K562 (cell line): Measurements from ENCODE around the gene STYXL1. TPM values are rescaled to one million over a fixed set of nuclear protein-coding genes. Genes with fewer than 3 reads are reported as not detected.

Experiments used
- ATAC-seq: fragments of 200-7000 bp; cut with Tn5 transposase; 3 replicates; pipeline ENCODE4 v1.9.1; 2020; ENCODE audit warnings: moderate library complexity
- BruUV-seq: library from RNA; stranded (reverse); fragments of 400-500 nt; replicated peaks from 2 replicates; lab custom pipeline; 2021; lab: Mats Ljungman, UMichigan
- CTCF ChIA-PET: fragments of 300-600 bp; formaldehyde crosslinking; extraction: SDS; loops from one replicate; lab custom pipeline; 2021; ENCODE audit warnings: low intra/inter-chr PET ratio; lab: Yijun Ruan, JAX
- POLR2A ChIA-PET: fragments of 300-600, 350-650 bp; sonication (Branson Sonifier 250); formaldehyde crosslinking; extraction: SDS; loops from one replicate; lab custom pipeline; 2021; ENCODE audit warnings: antibody characterized with exemption, inconsistent platforms; lab: Yijun Ruan, JAX
- DNase-seq, 4 experiments: peaks; one replicate each; pipeline versions ENCODE4 v3.0.0 to v3.0.0-alpha.2; 2011 to 2018; ENCODE audit warnings: low spot score in 3 of 4, mixed read lengths in 3 of 4; ENCODE audit errors: extremely low read depth in 1 of 4
- FAIRE-seq: peaks from 2 replicates; lab custom pipeline; 2011; peaks lifted over from hg19 to GRCh38; lab: Jason Lieb, UNC
- H2AFZ ChIP-seq: 2 replicates; pipeline ENCODE4 v1.6.0; 2011; ENCODE audit warnings: low read depth, low read length, control low read depth, inconsistent platforms
- H3K27ac ChIP-seq: fragments of 200-600 bp; 3 replicates; pipeline ENCODE4 v1.8.0; 2011; ENCODE audit warnings: low read depth, mild to moderate bottlenecking, control low read depth, inconsistent platforms, low read length, moderate library complexity, mixed read lengths; ENCODE audit errors: extremely low read depth
- H3K27me3 ChIP-seq, 2 experiments: fragments of 300-600 bp in 1 of 2; 2 replicates in 1 of 2; 3 replicates in 1 of 2; pipeline versions ENCODE4 v1.6.0 to v1.8.0; 2011; ENCODE audit warnings: inconsistent platforms in 2 of 2, low read length in 2 of 2, mild to moderate bottlenecking in 1 of 2, mixed read lengths in 1 of 2, moderate library complexity in 1 of 2; ENCODE audit not compliant: control insufficient read depth in 2 of 2, insufficient read depth in 2 of 2
- H3K36me3 ChIP-seq: fragments of 300-600 bp; 3 replicates; pipeline ENCODE4 v1.8.0; 2011; ENCODE audit warnings: mild to moderate bottlenecking, low read length, inconsistent platforms; ENCODE audit not compliant: control insufficient read depth, insufficient read depth
- H3K4me1 ChIP-seq, 2 experiments: fragments of 200-600 bp in 1 of 2; replicated peaks in 1 of 2; 2 replicates in 1 of 2; 3 replicates in 1 of 2; pipeline versions ENCODE4 v1.5.1 to v1.8.0; 2011; ENCODE audit warnings: inconsistent platforms in 2 of 2, low read length in 2 of 2, mild to moderate bottlenecking in 1 of 2, mixed read lengths in 1 of 2, moderate library complexity in 1 of 2; ENCODE audit not compliant: control insufficient read depth in 2 of 2, insufficient read depth in 2 of 2
- H3K4me2 ChIP-seq: 2 replicates; pipeline ENCODE4 v1.6.1; 2011; ENCODE audit warnings: low read length, control low read depth, inconsistent platforms, mixed read lengths; ENCODE audit not compliant: insufficient read depth
- H3K4me3 ChIP-seq: fragments of 200-600 bp; sonication (generic), shearing (Covaris generic); 2 replicates; pipeline ENCODE4 v1.5.1; 2016; ENCODE audit warnings: control low read depth, inconsistent platforms
- H3K79me2 ChIP-seq: fragments of 200-600 bp; 3 replicates; pipeline ENCODE4 v1.8.0; 2011; ENCODE audit warnings: low read length, inconsistent platforms; ENCODE audit not compliant: control insufficient read depth, insufficient read depth
- H3K9ac ChIP-seq, 2 experiments: 2 replicates each; pipeline versions ENCODE4 v1.6.0 to v1.6.1; 2011; ENCODE audit warnings: low read depth in 2 of 2, low read length in 2 of 2, control low read depth in 1 of 2, inconsistent platforms in 1 of 2, mild to moderate bottlenecking in 1 of 2, mixed read lengths in 1 of 2; ENCODE audit not compliant: insufficient read depth in 1 of 2
- H3K9me1 ChIP-seq: one replicate; pipeline ENCODE4 v1.6.0; 2011; ENCODE audit warnings: inconsistent platforms, mild to moderate bottlenecking, low read length, moderate library complexity; ENCODE audit not compliant: control insufficient read depth, insufficient read depth
- H3K9me3 ChIP-seq: replicated peaks from 2 replicates; pipeline ENCODE4 v1.5.1; 2011; ENCODE audit warnings: low read depth, low read length, inconsistent platforms; ENCODE audit not compliant: control insufficient read depth, insufficient read depth
- H4K20me1 ChIP-seq: replicated peaks from 2 replicates; pipeline ENCODE4 v1.6.1; 2011; ENCODE audit warnings: low read length, inconsistent platforms, mixed read lengths; ENCODE audit not compliant: control insufficient read depth, insufficient read depth
- CHD4 ChIP-seq: fragments of 200-600 bp; sonication (generic); IDR thresholded peaks from 3 replicates; pipeline ENCODE4 v1.6.1; 2012; ENCODE audit warnings: low read depth, mild to moderate bottlenecking, mixed read lengths, low read length, inconsistent platforms; ENCODE audit not compliant: insufficient read depth, insufficient replicate concordance, poor library complexity, severe bottlenecking
- GMEB1 ChIP-seq: fragments of 250-450 bp; sonication (Bioruptor Pico); IDR thresholded peaks from 2 replicates; pipeline ENCODE4 v1.4.0; 2020; ENCODE audit warnings: mild to moderate bottlenecking
- HMGN3 ChIP-seq: IDR thresholded peaks from 2 replicates; pipeline ENCODE4 v1.6.1; 2011; ENCODE audit warnings: borderline replicate concordance, low read depth, mild to moderate bottlenecking, mixed read lengths, low read length; ENCODE audit not compliant: insufficient read length; ENCODE audit errors: extremely low read depth
- KAT2B ChIP-seq: IDR thresholded peaks from one replicate; pipeline ENCODE4 v1.6.1; 2012; ENCODE audit warnings: low read depth, mild to moderate bottlenecking, control low read depth, inconsistent platforms, low read length, moderate library complexity
- MEF2D ChIP-seq: conservative IDR thresholded peaks from 2 replicates; pipeline ENCODE4 v1.6.1; 2016; ENCODE audit warnings: low read depth, missing genetic modification characterization, missing compliant biosample characterization
- NFE2 ChIP-seq: IDR thresholded peaks from 2 replicates; pipeline ENCODE4 v1.6.1; 2014; ENCODE audit warnings: antibody characterized with exemption, low read depth
- NKRF ChIP-seq: fragments of 450-650 bp; IDR thresholded peaks from 2 replicates; pipeline ENCODE4 v1.6.1; 2016; ENCODE audit warnings: borderline replicate concordance
- NONO ChIP-seq, 2 experiments: fragments of 200-400 bp in 1 of 2; fragments of 450-650 bp in 1 of 2; formaldehyde crosslinking in 1 of 2; IDR thresholded peaks; 2 replicates each; pipeline ENCODE4 v1.6.1; 2017; ENCODE audit warnings: low read depth in 2 of 2, mild to moderate bottlenecking in 2 of 2, moderate library complexity in 2 of 2, low read length in 1 of 2
- PHB2 ChIP-seq: fragments of 450-650 bp; IDR thresholded peaks from 2 replicates; pipeline ENCODE4 v1.6.1; 2017; ENCODE audit warnings: low read depth
- POLR2G ChIP-seq: fragments of 200-400 bp; formaldehyde crosslinking; IDR thresholded peaks from 2 replicates; pipeline ENCODE4 v1.6.1; 2017; ENCODE audit warnings: low read depth, mild to moderate bottlenecking, antibody characterized with exemption, low read length, moderate library complexity
- SLC30A9 ChIP-seq: fragments of 250-450 bp; sonication (Bioruptor Pico); IDR thresholded peaks from 2 replicates; pipeline ENCODE4 v1.8.0; 2022; ENCODE audit warnings: mild to moderate bottlenecking, moderate library complexity
- SMAD1 ChIP-seq: fragments of 150-350 bp; IDR thresholded peaks from 2 replicates; pipeline ENCODE4 v1.6.1; 2014; ENCODE audit warnings: low read length, low read depth; ENCODE audit not compliant: partially characterized antibody
- WGBS: fragments of 100-300 bp; shearing (Covaris generic); methylation state at CpG from one replicate; pipeline ENCODE4 v1.1.6; 2016; ENCODE audit warnings: low coverage, mixed read lengths; ENCODE audit not compliant: insufficient coverage; ENCODE audit errors: missing lambda C conversion rate; 5-methylcytosine and 5-hydroxymethylcytosine counted together
- in situ Hi-C: fragments of 300-500 bp; cut with MboI; formaldehyde crosslinking; loops from 4 replicates; pipeline ENCODE4 v1.15.0; 2018; ENCODE audit warnings: inconsistent platforms, mixed read lengths
- intact Hi-C: fragments of 100-400 bp; cut with micrococcal nuclease; formaldehyde crosslinking; loops from 2 replicates; pipeline ENCODE4 v1.14.2; 2022
- polyA plus RNA-seq, 8 experiments: library from polyadenylated mRNA; depleted of rRNA in 4 of 8; stranded (reverse) in 5 of 8; unstranded in 3 of 8; fragments of >200 nt; fragmentation: Nextera tagmentation in 2 of 8; fragmentation: Illumina TruSeq in 1 of 8; extraction: Ambion mirVana in 2 of 8; extraction: Trizol in 1 of 8; gene quantifications; 2 replicates each; pipeline versions ENCODE4 v1.2.1 to v1.2.3, GENCODE V29; 2011 to 2014; ENCODE audit warnings: inconsistent platforms in 1 of 8, missing spikeins in 1 of 8
- total RNA-seq, 7 experiments: library from RNA; depleted of rRNA in 6 of 7; stranded (reverse); fragments of >200 nt in 6 of 7; fragmentation: Illumina TruSeq in 2 of 7; extraction: Trizol in 2 of 7; gene quantifications; 2 replicates each; pipeline versions ENCODE4 v1.2.1 to v1.2.3, GENCODE V29; 2011 to 2021; ENCODE audit warnings: low replicate concordance in 1 of 7
- TF ChIP-seq, protein P1 (sequence below): fragments of 250-450 bp; sonication (Bioruptor Pico); IDR thresholded peaks from 2 replicates; pipeline ENCODE4 v1.4.0; 2020; ENCODE audit warnings: borderline replicate concordance

The STYXL1 gene
- total and polyA plus RNA-seq, 9 of the 15 experiments (the other 6 are each of a cell fraction or from before 2014, with no cell fraction given), result 36.5 to 97.2 (median 49.9) TPM

DNA sequence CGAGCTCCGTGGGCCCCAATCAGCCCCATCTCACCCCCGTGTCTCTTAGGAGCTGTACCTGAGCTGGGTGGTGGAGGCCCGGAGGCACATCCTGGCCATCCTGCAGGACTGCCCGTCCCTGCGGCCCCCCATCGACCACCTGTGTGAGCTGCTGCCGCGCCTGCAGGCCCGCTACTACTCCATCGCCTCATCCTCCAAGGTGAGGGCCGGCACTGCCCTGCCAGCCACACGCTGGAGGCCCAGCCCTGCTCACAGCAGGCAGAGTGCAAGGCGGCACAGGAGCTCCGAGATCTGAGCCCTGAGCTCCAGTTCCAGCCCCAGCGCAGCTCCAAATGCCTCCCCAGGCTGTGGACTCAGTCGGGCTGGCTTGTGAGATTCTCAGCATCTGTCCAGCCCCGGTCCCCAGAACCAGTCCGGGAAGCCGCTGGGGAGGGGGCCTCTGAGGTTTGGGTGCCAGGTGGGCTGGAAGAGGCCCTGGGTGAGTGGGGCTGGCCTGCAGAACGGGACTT is 62.7 kb downstream of the STYXL1 start (continued):
- no peak for TF ChIP-seq SMAD1
- TF ChIP-seq NONO (IDR thresholded peaks at IDR 0.05; ENCODE audit: low read depth in 2 of 2, low read length in 1 of 2), result no peak
- TF ChIP-seq KAT2B, result no peak
- no peak for TF ChIP-seq MEF2D (tag)
- no peak for TF ChIP-seq HMGN3

DNA sequence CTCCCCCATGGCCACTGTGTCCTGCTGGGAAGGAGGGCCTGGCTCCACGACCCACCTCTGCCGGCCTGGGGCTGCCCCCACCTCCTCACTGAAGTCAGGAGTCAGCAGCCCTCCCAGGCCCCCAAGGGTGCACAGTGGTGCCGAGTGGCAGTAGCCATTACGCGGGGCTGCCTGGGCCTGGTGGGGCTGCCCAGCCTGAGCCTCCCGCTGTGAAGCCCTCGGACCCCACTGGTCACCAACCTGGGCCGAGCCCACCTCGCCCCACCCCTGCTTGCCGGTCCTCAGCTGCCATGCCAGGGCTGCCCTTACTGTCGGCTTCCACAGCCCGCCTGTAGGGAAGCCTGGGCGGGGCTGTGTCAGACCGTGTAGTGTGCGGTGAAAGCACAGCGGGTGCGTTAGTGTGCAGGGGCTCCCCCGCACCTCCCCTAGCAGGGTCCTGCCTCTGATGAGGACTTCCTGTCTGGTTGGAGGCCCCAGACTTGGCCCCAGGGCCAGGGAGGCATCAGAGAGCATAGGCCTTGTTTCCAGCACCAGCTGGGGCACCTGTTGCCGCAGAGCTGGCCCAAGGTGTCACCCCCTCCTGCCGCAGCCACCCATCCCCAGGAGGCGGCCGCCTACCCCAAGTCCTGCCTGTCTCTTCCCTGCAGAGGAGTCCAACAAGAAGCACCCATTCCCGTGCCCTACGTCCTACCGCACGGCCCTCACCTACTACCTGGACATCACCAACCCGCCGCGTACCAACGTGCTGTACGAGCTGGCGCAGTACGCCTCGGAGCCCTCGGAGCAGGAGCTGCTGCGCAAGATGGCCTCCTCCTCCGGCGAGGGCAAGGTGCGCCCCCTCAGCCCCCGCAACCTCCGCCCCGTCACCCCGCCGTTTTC is 63.4 kb downstream of the STYXL1 start:
- H3K79me2 ChIP-seq, result no peaks in the 10 kb centered on the region; the same call in 2 of the 3 replicates
- no peak for ATAC-seq
- ChIA-PET POLR2A (no interaction called here), CTCF (interaction anchor here (0.6 kb wide), 1 partner anchor 292 kb away, joined by 3 read pairs; no protein-coding TSS in a partner anchor)
- peaks cover 4 to 67% of the 10 kb centered on the region in 2 experiments; a peak in 4 of 5 replicates for H3K4me1 ChIP-seq
- no peak for FAIRE-seq
- BruUV-seq, result no TSS peak
- H3K4me2 ChIP-seq, result no peak overlapping the region
- no peak overlapping the region for H2AFZ ChIP-seq
- in situ Hi-C loops, result no loop called here
- no peak overlapping the region for H3K9ac ChIP-seq
- WGBS, result 92% methylated on average over 27 of the region's 44 CpGs
- no peak overlapping the region for H3K27ac ChIP-seq
- peaks cover 3% of the 10 kb centered on the region; the same call in 1 of the 2 replicates for H4K20me1 ChIP-seq
- DNase-seq, result no peak
- no peaks in the 10 kb centered on the region for H3K9me3 ChIP-seq
- peaks cover 4% of the 10 kb centered on the region for H3K9me1 ChIP-seq
- intact Hi-C loops, result no loop called here
- H3K4me3 ChIP-seq, result no peak overlapping the region
- H3K36me3 ChIP-seq, result peaks cover 89% of the 10 kb centered on the region; the same call in 2 of the 3 replicates
- no peaks in the 10 kb centered on the region for H3K27me3 ChIP-seq
- TF ChIP-seq SLC30A9 (CRISPR knock-in tag) (no peak), CHD4 (no peak), NFE2 (no peak), POLR2G (peak; percentile 64), NKRF (no peak), GMEB1 (CRISPR knock-in tag) (no peak), PHB2 (no peak)
- TF ChIP-seq, protein P1, sequence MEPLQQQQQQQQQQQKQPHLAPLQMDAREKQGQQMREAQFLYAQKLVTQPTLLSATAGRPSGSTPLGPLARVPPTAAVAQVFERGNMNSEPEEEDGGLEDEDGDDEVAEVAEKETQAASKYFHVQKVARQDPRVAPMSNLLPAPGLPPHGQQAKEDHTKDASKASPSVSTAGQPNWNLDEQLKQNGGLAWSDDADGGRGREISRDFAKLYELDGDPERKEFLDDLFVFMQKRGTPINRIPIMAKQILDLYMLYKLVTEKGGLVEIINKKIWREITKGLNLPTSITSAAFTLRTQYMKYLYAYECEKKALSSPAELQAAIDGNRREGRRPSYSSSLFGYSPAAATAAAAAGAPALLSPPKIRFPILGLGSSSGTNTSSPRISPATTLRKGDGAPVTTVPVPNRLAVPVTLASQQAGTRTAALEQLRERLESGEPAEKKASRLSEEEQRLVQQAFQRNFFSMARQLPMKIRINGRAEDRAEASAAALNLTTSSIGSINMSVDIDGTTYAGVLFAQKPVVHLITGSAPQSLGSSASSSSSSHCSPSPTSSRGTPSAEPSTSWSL, result no peak
